Measurements from ENCODE around the gene VPS13D.

- TF ChIP-seq POLR2A (IDR thresholded peaks at IDR 0.05) (no peak), CTCF (IDR thresholded peaks at IDR 0.05 in 8 of 11, conservative IDR thresholded peaks at IDR 0.05 in 3 of 11) (no peak), POLR2AphosphoS5 (IDR thresholded peaks at IDR 0.05) (no peak)
Measured at GRCh38 chr1:12416101-12416500, 186.3 kb downstream of the VPS13D start.
